A549 treated with Hydrocortisone at 1 μM for 4 hours (cell line): ENCODE results near the gene OTUD3. TPM values are rescaled to one million over a fixed set of nuclear protein-coding genes. Genes with fewer than 3 reads are reported as not detected.

ENCODE experiments used
- total RNA-seq: library from RNA; stranded (reverse); fragments of 200-300 nt; extraction: Qiagen RNA extraction; gene quantifications from 5 replicates; pipeline ENCODE4 v1.2.3, GENCODE V29; 2022

The OTUD3 gene, protein sequence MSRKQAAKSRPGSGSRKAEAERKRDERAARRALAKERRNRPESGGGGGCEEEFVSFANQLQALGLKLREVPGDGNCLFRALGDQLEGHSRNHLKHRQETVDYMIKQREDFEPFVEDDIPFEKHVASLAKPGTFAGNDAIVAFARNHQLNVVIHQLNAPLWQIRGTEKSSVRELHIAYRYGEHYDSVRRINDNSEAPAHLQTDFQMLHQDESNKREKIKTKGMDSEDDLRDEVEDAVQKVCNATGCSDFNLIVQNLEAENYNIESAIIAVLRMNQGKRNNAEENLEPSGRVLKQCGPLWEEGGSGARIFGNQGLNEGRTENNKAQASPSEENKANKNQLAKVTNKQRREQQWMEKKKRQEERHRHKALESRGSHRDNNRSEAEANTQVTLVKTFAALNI
- 2.4 to 3.1 TPM (median 2.4 TPM) in 5 replicates for total RNA-seq

DNA sequence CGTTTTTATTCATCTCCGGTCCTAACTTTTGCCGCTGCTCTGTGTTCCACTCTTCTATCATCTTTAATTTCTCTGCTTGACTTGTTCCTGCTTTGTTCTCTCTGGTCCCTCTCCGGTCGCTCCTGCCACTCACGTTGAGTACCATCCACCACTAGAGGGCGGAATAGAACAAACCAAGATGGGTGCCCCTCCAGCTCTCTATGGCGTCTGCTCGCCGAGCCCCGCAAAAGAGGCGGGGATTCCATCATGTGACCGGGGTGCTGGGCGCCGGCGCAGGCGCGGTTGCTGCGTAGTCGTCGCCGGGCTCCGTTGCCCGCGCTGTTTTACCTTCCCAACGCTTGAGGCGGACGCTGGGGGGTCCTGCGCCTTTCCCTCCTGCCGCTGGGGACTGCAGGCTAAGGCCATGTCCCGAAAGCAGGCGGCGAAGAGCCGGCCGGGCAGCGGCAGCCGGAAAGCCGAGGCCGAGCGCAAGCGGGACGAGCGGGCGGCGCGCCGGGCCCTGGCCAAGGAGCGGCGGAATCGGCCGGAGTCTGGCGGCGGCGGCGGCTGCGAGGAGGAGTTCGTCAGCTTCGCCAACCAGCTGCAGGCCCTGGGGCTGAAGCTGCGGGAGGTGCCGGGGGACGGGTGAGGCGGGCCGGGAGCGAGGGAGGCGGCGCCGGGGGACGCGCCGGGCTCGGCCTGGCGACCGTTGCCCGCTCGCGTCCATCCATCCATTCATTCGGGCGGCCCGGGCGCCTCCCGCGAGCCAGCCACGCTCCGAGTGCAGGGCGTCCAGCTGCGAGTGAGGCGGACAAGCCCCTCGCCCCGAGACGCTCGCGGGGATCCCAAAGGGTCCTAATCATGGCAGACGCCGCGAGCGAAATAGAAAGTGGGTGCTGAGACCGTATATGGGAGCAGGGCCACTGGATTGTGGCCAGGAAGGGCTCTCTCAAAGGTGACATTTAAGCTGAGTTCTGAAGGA is at the start of gene OTUD3:
OTUD3 (plus strand) TSS at position 285 of the 961 bp plus-strand sequence; CDS start at position 404, 119 bp downstream.

DNA sequence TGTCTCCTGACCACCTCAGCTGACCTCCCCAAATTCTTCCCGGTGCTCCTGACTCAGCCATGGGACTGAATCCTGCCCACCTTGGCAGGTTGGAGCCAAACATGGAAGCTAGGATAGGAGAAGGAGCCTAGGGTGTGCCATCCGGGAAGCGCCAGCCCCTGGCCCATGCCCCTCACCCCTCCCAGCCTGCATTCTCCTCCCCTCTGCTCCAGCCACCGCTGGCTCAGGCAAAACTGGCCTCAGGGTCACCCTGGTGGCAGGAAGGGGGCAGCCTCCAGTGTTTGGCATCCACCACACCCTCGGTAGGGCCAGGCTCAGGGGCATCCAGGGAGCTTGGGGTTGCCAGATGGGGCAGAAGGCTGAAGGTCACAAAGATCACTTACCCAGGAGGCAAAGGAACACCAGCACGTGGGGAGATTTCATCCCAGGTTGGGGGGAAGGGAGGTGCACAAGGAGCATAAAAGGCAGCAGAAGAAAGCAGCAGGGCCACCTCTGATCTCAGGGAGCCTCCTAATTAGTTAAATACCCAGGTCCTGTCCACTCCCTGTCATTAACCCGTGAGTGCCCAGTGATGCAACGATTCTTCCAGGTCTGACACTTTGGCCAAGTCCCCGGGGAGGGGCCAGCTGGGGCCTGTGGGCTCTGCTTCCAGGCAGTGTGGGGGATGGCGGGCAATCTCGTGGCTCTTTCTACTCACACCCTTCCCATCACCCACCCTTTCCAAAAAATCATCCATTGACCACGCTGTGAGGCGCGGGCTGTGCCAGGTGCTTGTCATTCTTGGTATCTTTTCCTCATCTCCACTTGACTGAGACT is 41.1 kb downstream of the OTUD3 start, which contains the start of gene PLA2G2E:
PLA2G2E (minus strand) TSS at position 481 of the 816 bp plus-strand sequence; CDS start at position 423, 58 bp downstream.

Other genes starting within 250 kb of the OTUD3 start
- 40.0 to 59.7 TPM (median 51.5 TPM) in 5 replicates for gene NBL1, start 238.1 kb upstream of the OTUD3 start, total RNA-seq
- 0.10 to 0.18 TPM (median 0.12 TPM) in 5 replicates for gene HTR6, start 217.5 kb upstream of the OTUD3 start, total RNA-seq
- gene TMCO4, start 82.5 kb upstream of the OTUD3 start, total RNA-seq, result 5.4 to 7.5 TPM (median 6.1 TPM) in 5 replicates
- not detected in 5 replicates for gene RNF186, start 67.1 kb upstream of the OTUD3 start, total RNA-seq
- gene PLA2G2E, start 41.2 kb downstream of the OTUD3 start, total RNA-seq, result not detected in 5 replicates
- gene PLA2G2A, start 97.2 kb downstream of the OTUD3 start, total RNA-seq, result not detected in 5 replicates
- gene PLA2G5, start 187.8 kb downstream of the OTUD3 start, total RNA-seq, result not detected in 5 replicates
- 0.03 TPM in 1 of 5 replicates, not detected in the others for gene PLA2G2D, start 237.1 kb downstream of the OTUD3 start, total RNA-seq